Measurements from ENCODE around the gene C20orf202. TPM values are rescaled to one million over a fixed set of nuclear protein-coding genes. Genes with fewer than 3 reads are reported as not detected.
"Not testable (repeated sequence)": the region's sequence is repeated elsewhere in the genome, so short reads cannot be mapped to it uniquely, and the experiment has no call there.

C20orf202 gene
- total RNA-seq, 3 donors from 2014 or later = 0.33 to 0.48 TPM; not detected in 1

DNA sequence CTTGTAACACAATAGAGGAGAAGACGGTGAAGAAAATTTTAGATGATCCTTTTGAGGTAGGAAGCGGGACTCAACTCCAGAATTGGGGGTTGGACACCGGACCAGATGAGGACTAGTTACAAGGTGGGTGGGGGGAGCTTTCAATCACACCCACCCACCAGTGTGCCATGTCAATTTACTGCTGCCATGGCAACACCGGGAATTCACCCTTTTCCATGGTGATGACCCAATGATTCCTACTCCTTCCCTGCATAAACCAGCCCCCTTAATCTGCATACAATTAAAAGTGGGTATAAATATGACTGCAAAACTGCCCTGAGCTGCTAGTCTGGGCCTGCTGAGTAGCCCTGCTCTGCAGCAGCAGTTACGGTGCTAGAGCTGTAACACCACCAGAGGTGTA is 37.3 kb downstream of the C20orf202 start:
- H3K4me1 ChIP-seq = no peaks in the 10 kb centered on the region
- intact Hi-C loops (cut with DNase I; ENCODE audit: low total_unique reads) = no loop called here
- no peak overlapping the region for H3K4me3 ChIP-seq
- no peak overlapping the region for H3K27ac ChIP-seq
- no peak for TF ChIP-seq POLR2A (IDR thresholded peaks at IDR 0.05)
- H3K27me3 ChIP-seq = peaks cover 0 to 4% of the 10 kb centered on the region in 2 donors
- H3K36me3 ChIP-seq = no peaks in the 10 kb centered on the region
- no peak for DNase-seq (ENCODE audit: low spot score in 2 of 2)
- no peaks in the 10 kb centered on the region for H3K9me3 ChIP-seq

DNA sequence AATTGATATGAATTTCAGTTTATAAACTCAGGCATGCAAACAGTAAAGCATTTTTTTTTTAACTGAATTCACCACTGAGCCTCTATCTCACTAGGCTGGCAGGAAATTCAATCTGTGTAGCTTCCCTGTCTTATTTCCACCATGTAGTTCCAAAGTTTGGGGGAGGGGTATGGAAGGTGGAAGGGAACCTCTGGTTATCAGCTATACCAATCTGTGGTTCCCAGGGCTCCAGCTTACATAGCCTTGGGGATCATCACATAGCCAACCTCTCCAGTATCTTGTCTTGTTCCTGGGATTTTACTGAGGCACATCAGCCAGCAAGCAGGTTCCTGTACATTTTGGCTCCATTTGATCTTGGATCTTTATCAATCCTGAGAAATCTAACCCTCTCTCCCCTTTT is 38.2 kb downstream of the C20orf202 start:
- no peak for TF ChIP-seq POLR2A (IDR thresholded peaks at IDR 0.05)
- no peak for TF ChIP-seq POLR2AphosphoS5 (IDR thresholded peaks at IDR 0.05)
- TF ChIP-seq, protein P1, sequence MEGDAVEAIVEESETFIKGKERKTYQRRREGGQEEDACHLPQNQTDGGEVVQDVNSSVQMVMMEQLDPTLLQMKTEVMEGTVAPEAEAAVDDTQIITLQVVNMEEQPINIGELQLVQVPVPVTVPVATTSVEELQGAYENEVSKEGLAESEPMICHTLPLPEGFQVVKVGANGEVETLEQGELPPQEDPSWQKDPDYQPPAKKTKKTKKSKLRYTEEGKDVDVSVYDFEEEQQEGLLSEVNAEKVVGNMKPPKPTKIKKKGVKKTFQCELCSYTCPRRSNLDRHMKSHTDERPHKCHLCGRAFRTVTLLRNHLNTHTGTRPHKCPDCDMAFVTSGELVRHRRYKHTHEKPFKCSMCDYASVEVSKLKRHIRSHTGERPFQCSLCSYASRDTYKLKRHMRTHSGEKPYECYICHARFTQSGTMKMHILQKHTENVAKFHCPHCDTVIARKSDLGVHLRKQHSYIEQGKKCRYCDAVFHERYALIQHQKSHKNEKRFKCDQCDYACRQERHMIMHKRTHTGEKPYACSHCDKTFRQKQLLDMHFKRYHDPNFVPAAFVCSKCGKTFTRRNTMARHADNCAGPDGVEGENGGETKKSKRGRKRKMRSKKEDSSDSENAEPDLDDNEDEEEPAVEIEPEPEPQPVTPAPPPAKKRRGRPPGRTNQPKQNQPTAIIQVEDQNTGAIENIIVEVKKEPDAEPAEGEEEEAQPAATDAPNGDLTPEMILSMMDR (IDR thresholded peaks at IDR 0.05) = no peak
- Histone ChIP-seq H3K36me3 (no peaks in the 10 kb centered on the region), H3K4me1 (no peaks in the 10 kb centered on the region), H3K4me3 (no peak overlapping the region), H3K27ac (no peak overlapping the region), H3K9me3 (no peaks in the 10 kb centered on the region), H3K27me3 (peaks cover 0 to 4% of the 10 kb centered on the region in 2 donors)
- intact Hi-C loops (cut with DNase I; ENCODE audit: low total_unique reads) = no loop called here
- no peak for DNase-seq (ENCODE audit: low spot score in 2 of 2)

DNA sequence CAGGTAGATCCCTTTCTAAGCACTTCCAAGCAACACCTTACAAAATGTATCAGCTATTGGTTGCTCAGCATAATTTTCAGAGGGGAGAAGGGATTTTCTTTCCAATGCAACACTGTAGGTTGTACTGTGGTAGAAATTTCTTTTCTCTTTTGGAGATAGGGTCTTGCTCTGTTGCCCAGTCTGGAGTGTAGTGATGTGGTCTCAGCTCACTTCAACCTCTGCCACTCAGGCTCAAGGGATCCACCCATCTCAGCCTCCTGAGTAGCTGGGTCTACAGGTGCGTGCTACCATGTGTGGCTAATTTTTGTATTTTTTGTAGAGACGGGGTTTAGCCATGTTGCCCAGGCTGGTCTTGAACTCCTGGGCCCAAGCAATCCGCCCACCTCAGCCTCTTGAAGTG is 38.8 kb downstream of the C20orf202 start:
- H3K27me3 ChIP-seq = peaks cover 0 to 4% of the 10 kb centered on the region in 2 donors
- no peaks in the 10 kb centered on the region for H3K36me3 ChIP-seq
- H3K27ac ChIP-seq = no peak overlapping the region
- no peaks in the 10 kb centered on the region for H3K9me3 ChIP-seq
- TF ChIP-seq, protein P1 (IDR thresholded peaks at IDR 0.05) = no peak
- no peak for TF ChIP-seq POLR2A (IDR thresholded peaks at IDR 0.05)
- no peak for TF ChIP-seq POLR2AphosphoS5 (IDR thresholded peaks at IDR 0.05)
- intact Hi-C loops (cut with DNase I; ENCODE audit: low total_unique reads) = no loop called here
- no peak overlapping the region for H3K4me3 ChIP-seq
- DNase-seq (ENCODE audit: low spot score in 2 of 2) = no peak
- no peaks in the 10 kb centered on the region for H3K4me1 ChIP-seq

DNA sequence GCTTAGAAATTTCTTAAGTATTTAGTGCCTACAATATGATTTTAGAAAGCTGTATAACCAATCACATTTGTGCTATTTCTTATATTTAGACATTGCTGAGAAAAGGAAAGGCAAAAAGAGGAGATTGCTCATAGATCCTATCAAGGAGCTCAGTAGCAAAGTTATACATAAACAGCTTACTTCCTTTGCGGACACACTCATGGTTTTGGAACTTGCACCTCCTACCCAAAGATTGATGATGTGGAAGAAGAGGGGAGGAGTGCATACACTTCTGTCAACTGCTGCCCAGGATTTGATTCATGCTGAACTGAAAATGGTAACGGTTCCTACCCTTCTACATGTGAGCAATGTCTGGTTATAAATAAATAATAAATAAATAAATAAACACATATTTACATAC is 39.3 kb downstream of the C20orf202 start:
- H3K4me1 ChIP-seq = no peaks in the 10 kb centered on the region
- H3K4me3 ChIP-seq = no peak overlapping the region
- peaks cover 0 to 4% of the 10 kb centered on the region in 2 donors for H3K27me3 ChIP-seq
- intact Hi-C loops (cut with DNase I; ENCODE audit: low total_unique reads) = no loop called here
- H3K27ac ChIP-seq = no peak overlapping the region
- H3K36me3 ChIP-seq = no peaks in the 10 kb centered on the region
- no peak for TF ChIP-seq POLR2AphosphoS5 (IDR thresholded peaks at IDR 0.05)
- TF ChIP-seq, protein P1 (IDR thresholded peaks at IDR 0.05) = no peak
- no peak for TF ChIP-seq POLR2A (IDR thresholded peaks at IDR 0.05)
- DNase-seq (ENCODE audit: low spot score in 2 of 2) = no peak
- no peaks in the 10 kb centered on the region for H3K9me3 ChIP-seq

DNA sequence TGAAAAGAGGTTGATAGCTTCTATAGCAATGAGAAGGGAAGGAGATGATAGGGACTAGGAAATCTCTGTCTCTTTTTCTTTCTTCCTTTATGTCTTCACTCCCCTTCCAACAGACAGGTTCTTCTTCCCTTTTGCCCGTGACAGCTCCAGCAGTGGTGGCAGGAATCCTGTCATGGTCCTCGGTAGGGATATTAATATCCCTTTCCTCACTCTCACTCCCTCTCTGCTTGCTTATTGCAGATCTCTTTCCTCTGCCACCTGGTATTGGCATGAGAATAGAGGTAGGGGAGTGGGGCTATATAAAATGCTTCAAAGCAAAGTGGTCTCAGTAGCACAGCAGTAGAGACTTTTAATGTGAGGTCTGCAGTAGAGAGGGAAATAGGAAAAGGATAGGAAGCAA is 42.3 kb downstream of the C20orf202 start:
- no peak overlapping the region for H3K27ac ChIP-seq
- H3K27me3 ChIP-seq = peaks cover 0 to 4% of the 10 kb centered on the region in 2 donors
- no peaks in the 10 kb centered on the region for H3K36me3 ChIP-seq
- TF ChIP-seq, protein P1 (IDR thresholded peaks at IDR 0.05) = no peak
- TF ChIP-seq POLR2AphosphoS5 (IDR thresholded peaks at IDR 0.05) = no peak
- no peak for TF ChIP-seq POLR2A (IDR thresholded peaks at IDR 0.05)
- DNase-seq (ENCODE audit: low spot score in 2 of 2) = no peak
- H3K9me3 ChIP-seq = no peaks in the 10 kb centered on the region
- no peaks in the 10 kb centered on the region for H3K4me1 ChIP-seq
- H3K4me3 ChIP-seq = no peak overlapping the region
- intact Hi-C loops (cut with DNase I; ENCODE audit: low total_unique reads) = no loop called here

GRCh38 chr20:1247689-1248088 is 44.4 kb downstream of the C20orf202 start:
- no peak overlapping the region for H3K27ac ChIP-seq
- no peaks in the 10 kb centered on the region for H3K4me1 ChIP-seq
- H3K36me3 ChIP-seq = no peaks in the 10 kb centered on the region
- no peaks in the 10 kb centered on the region for H3K9me3 ChIP-seq
- no peak for DNase-seq (ENCODE audit: low spot score in 2 of 2)
- H3K4me3 ChIP-seq = no peak overlapping the region
- TF ChIP-seq, protein P1 (IDR thresholded peaks at IDR 0.05) = no peak
- TF ChIP-seq POLR2A (IDR thresholded peaks at IDR 0.05) (no peak), POLR2AphosphoS5 (IDR thresholded peaks at IDR 0.05) (no peak)
- intact Hi-C loops (cut with DNase I; ENCODE audit: low total_unique reads) = no loop called here
- H3K27me3 ChIP-seq = no peaks in the 10 kb centered on the region

DNA sequence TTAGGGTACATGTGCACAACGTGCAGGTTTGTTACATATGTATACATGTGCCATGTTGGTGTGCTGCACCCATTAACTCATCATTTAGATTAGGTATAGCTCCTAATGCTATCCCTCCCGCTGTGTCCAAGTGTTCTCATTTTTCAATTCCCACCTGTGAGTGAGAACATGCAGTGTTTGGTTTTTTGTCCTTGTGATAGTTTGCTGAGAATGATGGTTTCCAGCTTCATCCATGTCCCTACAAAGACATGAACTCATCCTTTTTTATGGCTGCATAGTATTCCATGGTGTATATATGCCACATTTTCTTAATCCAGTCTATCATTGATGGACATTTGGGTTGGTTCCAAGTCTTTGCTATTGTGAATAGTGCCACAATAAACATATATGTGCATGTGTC is 47.0 kb downstream of the C20orf202 start:
- not testable (repeated sequence) for H3K27me3 ChIP-seq; H3K9me3 ChIP-seq; H3K36me3 ChIP-seq; H3K4me1 ChIP-seq; H3K27ac ChIP-seq; DNase-seq (ENCODE audit: low spot score in 2 of 2); H3K4me3 ChIP-seq
- intact Hi-C loops (cut with DNase I; ENCODE audit: low total_unique reads) = loop anchor here (10.0 kb wide), 1 partner anchor 375 kb away; the partner anchor contains the start of gene SIRPB1
